Measurements from ENCODE around the gene DCAF8.

DCAF8 gene

GRCh38 chr1:160171354-160171753 lies 91.0 kb downstream of the DCAF8 start:
- no peak for DNase-seq (ENCODE audit: low read depth in 2 of 2)

GRCh38 chr1:160169553-160170399 lies 92.6 kb downstream of the DCAF8 start:
- no peak for DNase-seq (ENCODE audit: low read depth in 2 of 2)

GRCh38 chr1:160168609-160169369 lies 93.6 kb downstream of the DCAF8 start:
- no peak for DNase-seq (ENCODE audit: low read depth in 2 of 2)

GRCh38 chr1:160168016-160168415 lies 94.3 kb downstream of the DCAF8 start:
- DNase-seq (ENCODE audit: low read depth in 2 of 2) = no peak

- no peak for DNase-seq (ENCODE audit: low read depth in 2 of 2)
Measured at GRCh38 chr1:160167580-160167979, 94.8 kb downstream of the DCAF8 start.

GRCh38 chr1:160167056-160167455 lies 95.3 kb downstream of the DCAF8 start:
- no peak for DNase-seq (ENCODE audit: low read depth in 2 of 2)

- DNase-seq (ENCODE audit: low read depth in 2 of 2) = no peak
Measured at GRCh38 chr1:160166166-160166868, 96.0 kb downstream of the DCAF8 start.

Measured in stimulated activated CD8-positive, alpha-beta memory T cell treated with anti-CD3 and anti-CD28 coated beads, Interleukin-15, amount 100 ng/mL, for 4 hours (primary cell).